Vagina (tissue), 2 donors: ENCODE results near the gene ACTR5.

ENCODE experiments used
- CTCF ChIP-seq, 3 experiments: fragments of 450-650 bp in 2 of 3; fragments of 200-600 bp in 1 of 3; sonication (generic) in 1 of 3; IDR thresholded peaks; one replicate each; pipeline ENCODE4 v1.5.1; 2017 to 2019; ENCODE audit warnings: antibody characterized with exemption in 3 of 3, mild to moderate bottlenecking in 2 of 3, moderate library complexity in 2 of 3
- POLR2A ChIP-seq, 2 donors: fragments of 450-650 bp; IDR thresholded peaks; one replicate each; pipeline ENCODE4 v1.6.1; 2017; ENCODE audit warnings: antibody characterized with exemption in 2 of 2, mild to moderate bottlenecking in 2 of 2, moderate library complexity in 2 of 2

GRCh38 chr20:38764567-38765318, 16.5 kb downstream of the ACTR5 start:
- TF ChIP-seq CTCF (IDR thresholded peaks at IDR 0.05) (no peak), POLR2A (IDR thresholded peaks at IDR 0.05) (no peak)
